Measurements from ENCODE around the gene C6orf89. TPM values are rescaled to one million over a fixed set of nuclear protein-coding genes. Genes with fewer than 3 reads are reported as not detected.

Gene C6orf89, protein sequence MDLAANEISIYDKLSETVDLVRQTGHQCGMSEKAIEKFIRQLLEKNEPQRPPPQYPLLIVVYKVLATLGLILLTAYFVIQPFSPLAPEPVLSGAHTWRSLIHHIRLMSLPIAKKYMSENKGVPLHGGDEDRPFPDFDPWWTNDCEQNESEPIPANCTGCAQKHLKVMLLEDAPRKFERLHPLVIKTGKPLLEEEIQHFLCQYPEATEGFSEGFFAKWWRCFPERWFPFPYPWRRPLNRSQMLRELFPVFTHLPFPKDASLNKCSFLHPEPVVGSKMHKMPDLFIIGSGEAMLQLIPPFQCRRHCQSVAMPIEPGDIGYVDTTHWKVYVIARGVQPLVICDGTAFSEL
- total RNA-seq (2022; extraction: Qiagen RNA extraction; ENCODE audit: low read depth): 15.5 to 20.5 TPM (median 18.5 TPM) in 5 replicates

DNA sequence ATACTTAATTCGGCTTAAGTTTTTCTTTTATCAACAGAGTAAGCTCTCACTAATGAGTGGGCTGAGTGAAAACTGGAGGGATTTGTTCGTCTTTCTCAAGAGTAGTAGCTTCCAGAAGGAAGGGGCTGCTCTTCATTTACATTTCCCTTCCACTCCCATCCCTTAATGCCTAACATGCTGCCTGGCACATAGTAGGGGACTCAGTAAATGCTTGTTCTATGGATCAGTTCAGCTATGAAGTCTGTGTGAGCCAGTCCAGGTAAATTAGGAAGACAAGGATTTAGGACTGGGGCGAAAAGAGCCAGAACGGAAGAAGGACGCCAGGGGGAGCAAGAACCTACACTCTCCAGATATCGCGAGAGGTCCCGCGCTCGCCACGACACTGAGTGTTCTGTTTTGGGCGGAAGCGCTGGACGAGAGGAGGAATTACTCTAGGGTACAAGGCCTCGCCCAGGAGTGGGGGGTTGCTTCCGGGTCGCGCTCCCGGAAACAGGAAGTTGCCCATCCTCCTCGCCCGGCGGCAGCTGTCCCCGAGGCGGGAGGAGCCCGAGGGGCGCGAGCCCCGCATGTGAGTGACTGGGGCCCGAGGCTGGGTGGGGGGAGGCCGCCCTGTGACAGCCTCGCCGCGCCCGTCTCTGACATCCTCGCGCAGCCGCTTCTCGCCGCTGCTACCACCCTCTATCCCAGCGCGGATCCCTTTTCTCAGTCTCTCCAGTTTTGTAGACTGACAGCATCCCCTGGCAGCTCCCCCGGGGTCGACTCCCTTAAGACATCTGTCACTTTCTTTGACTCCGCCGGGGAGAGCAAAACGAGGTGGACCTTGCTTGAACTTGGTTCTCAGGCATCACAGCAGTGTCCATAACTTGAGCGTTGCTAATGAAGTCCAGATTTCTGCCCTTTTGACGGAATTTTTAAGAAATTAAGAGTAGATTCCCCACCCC lies at the start of gene C6orf89:
C6orf89 (plus strand) TSS at position 492 of the 941 bp plus-strand sequence. CDS start 13,493 bp downstream, outside the sequence.

DNA sequence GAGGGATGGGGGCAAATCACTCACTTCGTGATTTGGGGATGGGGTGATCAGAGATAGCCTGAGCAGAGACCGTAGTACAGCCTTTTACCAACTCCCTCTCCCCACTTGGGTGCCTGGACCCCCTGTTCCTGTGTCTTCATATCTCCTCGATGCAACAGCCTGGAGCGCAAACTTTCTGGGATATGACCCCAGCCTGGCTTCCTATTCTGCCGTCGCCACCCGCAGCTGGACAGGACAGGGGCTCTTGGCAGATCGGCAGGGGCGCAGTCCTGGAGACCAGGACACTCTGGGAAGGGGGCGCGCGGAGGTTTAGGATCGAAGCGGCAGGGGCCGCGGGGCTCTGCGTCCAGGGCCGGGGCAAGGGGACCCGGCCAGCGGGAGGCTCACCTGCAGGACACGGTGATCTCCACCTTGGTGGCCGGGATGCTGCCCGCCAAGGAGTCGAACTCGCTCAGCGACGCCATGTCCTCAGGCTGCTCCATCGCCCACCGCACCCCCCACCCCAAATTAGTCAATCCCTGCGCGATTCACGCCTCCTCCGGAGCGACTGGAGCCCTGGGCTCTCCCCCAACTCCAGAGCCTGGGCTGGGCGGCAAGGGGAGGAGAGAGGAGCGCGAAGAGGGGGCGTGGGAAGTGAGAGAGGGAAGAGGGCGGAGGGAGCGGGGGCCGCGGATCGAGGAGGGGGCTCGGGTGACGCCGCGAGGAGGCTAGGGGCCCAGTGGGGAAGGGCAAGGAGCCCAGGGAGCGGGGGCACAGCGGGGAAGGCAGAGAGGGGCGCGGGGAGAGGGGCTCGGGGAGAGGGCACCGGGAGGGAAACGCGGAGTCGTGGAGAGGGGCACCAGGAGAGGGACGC lies 46.6 kb upstream of the C6orf89 start, which contains the start of gene CPNE5:
CPNE5 (minus strand) TSS at position 549 of the 853 bp plus-strand sequence; CDS start at position 482, 67 bp downstream.

DNA sequence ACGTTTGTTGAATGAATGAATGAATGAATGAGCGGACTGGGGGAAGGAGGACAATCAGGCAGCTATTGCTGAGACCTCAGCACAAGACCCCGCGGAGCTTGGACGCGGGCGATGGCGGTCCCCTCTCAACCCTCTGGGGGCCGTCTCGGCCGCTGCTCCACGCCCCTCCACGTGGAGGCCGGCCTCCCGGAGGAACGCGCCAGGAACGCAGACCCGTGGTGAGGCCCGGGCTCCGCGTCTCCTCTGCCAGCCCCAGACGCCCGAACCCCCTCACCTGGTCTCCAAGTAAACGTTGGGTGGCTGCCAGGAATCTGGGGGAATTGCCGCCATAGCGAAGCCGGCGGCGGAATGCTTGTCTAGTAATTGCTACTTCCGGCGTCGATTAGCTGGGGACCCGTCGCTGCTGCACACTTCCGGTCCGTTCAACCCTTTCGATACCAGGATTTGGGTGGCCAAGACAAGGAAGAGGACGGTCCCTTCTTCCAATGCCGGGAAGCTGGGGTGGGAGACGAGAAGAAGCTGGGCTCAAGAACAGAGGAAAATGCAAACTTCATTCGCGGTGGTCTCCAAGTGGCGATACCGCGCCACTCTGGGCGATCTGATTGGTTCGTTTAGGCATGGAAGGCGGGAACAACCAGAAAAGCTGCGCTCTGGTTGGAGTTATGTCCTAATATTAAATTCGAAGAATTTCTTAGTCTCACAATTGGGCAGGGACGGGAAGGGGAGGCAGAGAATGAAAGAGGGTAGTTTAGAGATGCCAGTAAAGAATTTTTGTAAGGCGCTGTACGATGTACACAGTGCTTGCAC lies 11.1 kb upstream of the C6orf89 start, which contains the start of gene PPIL1:
PPIL1 (minus strand) TSS at position 361 of the 807 bp plus-strand sequence; CDS start at position 330, 31 bp downstream.

DNA sequence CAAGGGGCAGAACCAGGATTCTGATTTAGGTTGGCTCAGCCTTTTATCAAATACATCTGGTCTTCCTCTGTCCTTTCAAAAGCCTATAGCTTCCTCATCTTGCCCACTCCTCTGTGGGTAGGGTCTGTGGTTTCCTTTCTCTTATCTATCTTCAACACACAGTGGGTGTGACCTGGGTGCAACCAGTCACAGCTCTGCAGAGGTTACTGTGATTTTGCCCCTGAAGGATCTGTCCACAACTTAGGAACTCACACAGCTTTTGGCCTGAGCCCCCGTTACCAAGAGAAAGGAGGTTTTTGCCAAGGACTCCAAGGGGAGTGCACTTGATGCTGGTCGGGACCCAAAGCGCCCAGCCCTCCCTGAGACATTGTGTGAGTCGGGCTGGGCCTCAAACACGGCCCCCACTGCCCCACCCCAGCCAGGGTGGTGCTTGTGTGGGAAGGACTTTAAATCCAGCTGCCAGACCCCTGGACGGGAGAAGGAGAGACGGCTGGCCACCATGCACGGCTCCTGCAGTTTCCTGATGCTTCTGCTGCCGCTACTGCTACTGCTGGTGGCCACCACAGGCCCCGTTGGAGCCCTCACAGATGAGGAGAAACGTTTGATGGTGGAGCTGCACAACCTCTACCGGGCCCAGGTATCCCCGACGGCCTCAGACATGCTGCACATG lies 68.6 kb downstream of the C6orf89 start, which contains the start of gene PI16:
PI16 (plus strand) TSS at position 477 of the 670 bp plus-strand sequence; CDS start at position 500, 23 bp downstream.

Other genes starting within 250 kb of the C6orf89 start
- gene CDKN1A, start 207.2 kb upstream of the C6orf89 start, total RNA-seq (2022; extraction: Qiagen RNA extraction; ENCODE audit: low read depth): 168 to 258 TPM (median 214 TPM) in 5 replicates
- gene RAB44, start 188.1 kb upstream of the C6orf89 start, total RNA-seq (2022; extraction: Qiagen RNA extraction; ENCODE audit: low read depth): 0.02 to 0.05 TPM (median 0.03 TPM) in 3 of 5 replicates, not detected in the others
- gene CPNE5, start 46.5 kb upstream of the C6orf89 start, total RNA-seq (2022; extraction: Qiagen RNA extraction; ENCODE audit: low read depth): 0.06 to 0.15 TPM (median 0.11 TPM) in 5 replicates
- 44.9 to 48.6 TPM (median 45.8 TPM) in 5 replicates for gene PPIL1, start 11.1 kb upstream of the C6orf89 start, total RNA-seq (2022; extraction: Qiagen RNA extraction; ENCODE audit: low read depth)
- not detected in 5 replicates for gene PI16, start 68.8 kb downstream of the C6orf89 start, total RNA-seq (2022; extraction: Qiagen RNA extraction; ENCODE audit: low read depth)
- 123 to 139 TPM (median 132 TPM) in 5 replicates for gene MTCH1, start 100.2 kb downstream of the C6orf89 start, total RNA-seq (2022; extraction: Qiagen RNA extraction; ENCODE audit: low read depth)
- not detected in 5 replicates for gene FGD2, start 119.7 kb downstream of the C6orf89 start, total RNA-seq (2022; extraction: Qiagen RNA extraction; ENCODE audit: low read depth)